Psoas muscle (tissue), 8 donors: ENCODE data around the gene IGF1R. TPM values are rescaled to one million over a fixed set of nuclear protein-coding genes. Genes with fewer than 3 reads are reported as not detected.
A peak's percentile ranks its signal among the peaks of the same experiment; 100 is the strongest.

ENCODE experiments used
- ATAC-seq, 4 donors: fragments of 200-7000 bp; cut with Tn5 transposase; one replicate each; pipeline ENCODE4 v1.9.1; 2020; ENCODE audit warnings: moderate library complexity in 3 of 4, mild to moderate bottlenecking in 2 of 4
- DNase-seq, 2 donors: peaks; one replicate each; pipeline ENCODE4 v3.0.0-alpha.2; 2020
- H3K27ac ChIP-seq: fragments of 200-600 bp; one replicate; pipeline ENCODE4 v1.8.0; 2022
- H3K27me3 ChIP-seq, 3 donors: fragments of 200-600 bp in 1 of 3; one replicate each; pipeline versions ENCODE4 v1.6.1 to v1.8.0; 2013 to 2022; ENCODE audit warnings: low read length in 2 of 3, mild to moderate bottlenecking in 2 of 3, moderate library complexity in 1 of 3; ENCODE audit not compliant: insufficient read depth in 3 of 3
- H3K36me3 ChIP-seq, 2 donors: fragments of 200-600 bp in 1 of 2; one replicate each; pipeline versions ENCODE4 v1.6.1 to v1.8.0; 2013 to 2022; ENCODE audit warnings: low read depth in 1 of 2, mild to moderate bottlenecking in 1 of 2, moderate library complexity in 1 of 2; ENCODE audit not compliant: insufficient read depth in 1 of 2
- H3K4me1 ChIP-seq: fragments of 200-600 bp; one replicate; pipeline ENCODE4 v1.8.0; 2022
- H3K4me3 ChIP-seq: fragments of 200-600 bp; one replicate; pipeline ENCODE4 v1.8.0; 2022; ENCODE audit warnings: mild to moderate bottlenecking
- H3K9me3 ChIP-seq: fragments of 200-600 bp; one replicate; pipeline ENCODE4 v1.8.0; 2022
- WGBS, 3 donors: extraction: QIAGEN DNeasy Blood & Tissue Kit; methylation state at CpG; one replicate each; pipeline versions ENCODE4 v1.1.6 to v1.1.7; 2013; 5-methylcytosine and 5-hydroxymethylcytosine counted together
- intact Hi-C, 2 donors: fragments of 100-400 bp; cut with DNase I; formaldehyde crosslinking; loops; one replicate each; pipeline versions ENCODE4 v1.11.0 to v1.14.2; 2022
- polyA plus RNA-seq, 3 donors: library from polyadenylated mRNA; stranded (reverse); fragments of 200-250 nt; gene quantifications; one replicate each; pipeline ENCODE4 v1.2.3, GENCODE V29; 2013
- total RNA-seq, 4 donors: library from RNA; stranded (reverse); fragmentation: NEBNext Ultra II Directional in 2 of 4; extraction: Animal tissue kit (Norgen Biotek cat#: 25700) in 2 of 4; gene quantifications; one replicate each; pipeline versions ENCODE4 v1.2.1 to v1.2.4, GENCODE V29; 2021 to 2023
- TF ChIP-seq, protein P1 (sequence below): fragments of 200-600 bp; IDR thresholded peaks from one replicate; pipeline ENCODE4 v1.8.0; 2022; ENCODE audit warnings: antibody characterized with exemption
- donor health status: healthy with polysubstance abuse.
- donor health status: DM: no; HTN: no; CAD: no; lungs with moderate emphysema.
- donor health status: Bipolar disorder and iron deficiency.
- donor health status: healthy.
- donor health status: DM: yes; HTN: yes; CAD: no.
- donor health status: DM: no; HTN: no; CAD: no.
- donor health status: DM: no; HTN: no; CAD: no.
- donor health status: DM: yes; HTN: yes; CAD: no.

IGF1R gene
- total and polyA plus RNA-seq, 7 donors, result 2.1 to 20.4 (median 12.0) TPM

DNA sequence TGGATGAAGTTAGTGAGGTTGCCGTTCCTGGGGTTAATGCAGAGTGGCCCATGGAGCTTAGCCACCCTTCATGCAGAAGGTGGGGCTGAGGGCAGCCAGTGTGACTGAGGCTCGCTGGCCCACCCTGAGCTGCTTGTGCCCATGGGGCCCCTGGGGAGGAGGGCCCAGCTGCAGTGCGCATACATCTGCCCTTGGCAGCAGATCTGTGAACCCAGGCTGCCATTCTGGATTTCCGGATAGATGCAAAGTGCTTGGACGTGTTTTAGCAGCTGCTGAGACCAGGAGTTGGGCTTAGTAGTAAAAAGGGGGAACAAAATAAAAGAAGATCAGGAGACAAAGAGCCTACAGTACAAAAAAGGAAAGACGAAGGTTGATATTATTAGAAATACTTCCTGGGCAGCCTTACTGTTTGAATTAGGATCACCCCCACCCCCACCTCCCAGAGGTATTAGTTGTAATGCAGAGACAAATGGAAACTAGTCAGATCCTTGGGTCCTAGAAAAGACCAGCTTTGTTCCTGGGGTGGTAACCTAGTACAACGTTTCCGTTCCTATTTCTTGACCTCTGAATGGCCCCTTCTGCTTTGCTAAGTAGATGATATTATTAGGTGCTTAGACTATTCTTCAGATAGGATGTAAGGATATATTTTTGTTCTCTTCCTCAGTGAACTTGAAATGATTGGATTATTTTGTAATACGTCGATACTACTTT is 70.2 kb downstream of the IGF1R start:
- Histone ChIP-seq H3K27me3 (no peaks in the 10 kb centered on the region), H3K4me3 (no peak overlapping the region), H3K36me3 (no peaks in the 10 kb centered on the region), H3K4me1 (peaks cover 54% of the 10 kb centered on the region), H3K27ac (peak overlapping the region; percentile 60), H3K9me3 (no peaks in the 10 kb centered on the region)
- peak in 3 of 4 donors; percentile 44 to 64 (median 54) for ATAC-seq
- TF ChIP-seq, protein P1, sequence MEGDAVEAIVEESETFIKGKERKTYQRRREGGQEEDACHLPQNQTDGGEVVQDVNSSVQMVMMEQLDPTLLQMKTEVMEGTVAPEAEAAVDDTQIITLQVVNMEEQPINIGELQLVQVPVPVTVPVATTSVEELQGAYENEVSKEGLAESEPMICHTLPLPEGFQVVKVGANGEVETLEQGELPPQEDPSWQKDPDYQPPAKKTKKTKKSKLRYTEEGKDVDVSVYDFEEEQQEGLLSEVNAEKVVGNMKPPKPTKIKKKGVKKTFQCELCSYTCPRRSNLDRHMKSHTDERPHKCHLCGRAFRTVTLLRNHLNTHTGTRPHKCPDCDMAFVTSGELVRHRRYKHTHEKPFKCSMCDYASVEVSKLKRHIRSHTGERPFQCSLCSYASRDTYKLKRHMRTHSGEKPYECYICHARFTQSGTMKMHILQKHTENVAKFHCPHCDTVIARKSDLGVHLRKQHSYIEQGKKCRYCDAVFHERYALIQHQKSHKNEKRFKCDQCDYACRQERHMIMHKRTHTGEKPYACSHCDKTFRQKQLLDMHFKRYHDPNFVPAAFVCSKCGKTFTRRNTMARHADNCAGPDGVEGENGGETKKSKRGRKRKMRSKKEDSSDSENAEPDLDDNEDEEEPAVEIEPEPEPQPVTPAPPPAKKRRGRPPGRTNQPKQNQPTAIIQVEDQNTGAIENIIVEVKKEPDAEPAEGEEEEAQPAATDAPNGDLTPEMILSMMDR, result no peak
- no peak for DNase-seq
- 24 to 38% (median 27%) methylated on average over 10 of the region's 10 CpGs for WGBS, 3 donors
- intact Hi-C loops, result no loop called here

DNA sequence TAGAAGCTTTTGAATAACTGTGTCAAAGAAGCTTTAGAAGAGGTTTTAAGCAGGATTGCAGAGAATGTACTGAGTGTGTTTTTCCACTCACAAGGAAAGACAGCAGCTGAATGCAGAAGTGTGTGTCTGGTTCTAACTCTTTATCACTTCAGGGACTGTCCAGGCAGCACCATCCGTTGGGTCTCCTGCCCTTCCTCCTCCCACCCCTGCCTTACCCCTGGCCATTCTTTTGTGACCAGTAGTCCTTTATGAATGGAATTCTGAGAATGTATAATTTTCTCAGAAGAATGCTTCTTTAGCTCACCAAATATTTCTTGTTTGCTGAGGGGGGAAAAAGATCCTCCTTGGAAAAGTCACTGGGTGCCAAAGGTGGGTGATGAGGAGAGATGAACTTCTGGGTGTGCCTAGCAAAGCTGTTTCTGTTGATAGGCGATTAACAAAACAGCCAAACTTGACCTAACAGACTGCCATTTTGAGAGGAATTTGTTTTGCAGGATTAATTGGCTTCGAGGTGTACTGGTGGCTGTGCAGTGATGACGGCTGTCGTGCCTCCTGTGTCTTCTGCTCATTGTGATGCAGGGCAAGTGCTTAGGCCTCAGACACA is 70.9 kb downstream of the IGF1R start:
- no peaks in the 10 kb centered on the region for H3K36me3 ChIP-seq
- ATAC-seq, result peak in 3 of 4 donors; percentile 13 to 25 (median 22)
- peaks cover 50% of the 10 kb centered on the region for H3K4me1 ChIP-seq
- H3K9me3 ChIP-seq, result no peaks in the 10 kb centered on the region
- H3K27me3 ChIP-seq, result no peaks in the 10 kb centered on the region
- no peak overlapping the region for H3K4me3 ChIP-seq
- TF ChIP-seq, protein P1, result no peak
- peak overlapping the region; percentile 60 for H3K27ac ChIP-seq
- intact Hi-C loops, result no loop called here
- no peak for DNase-seq
- WGBS, 3 donors, result 62 to 88% (median 69%) methylated on average over 5 of the region's 5 CpGs

DNA sequence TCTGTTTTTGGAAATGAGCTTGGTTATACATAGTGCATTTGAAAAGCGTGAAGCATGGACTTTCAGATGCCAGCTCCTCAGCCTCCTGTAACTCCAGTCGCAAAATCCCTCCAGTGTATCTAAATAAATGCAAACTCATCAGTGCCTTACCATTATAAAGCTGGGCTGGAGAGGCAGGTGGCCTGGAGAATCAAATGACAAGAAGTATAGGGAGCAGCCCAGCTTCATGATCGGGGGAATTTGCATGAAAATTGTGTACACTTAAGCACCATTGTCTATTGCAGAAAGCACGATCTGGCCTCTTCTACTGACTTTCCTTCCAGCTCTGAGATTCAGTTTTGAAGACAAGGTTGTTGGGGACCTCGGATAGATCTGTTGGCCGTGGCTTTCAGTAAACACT is 71.7 kb downstream of the IGF1R start:
- Histone ChIP-seq H3K4me3 (no peak overlapping the region), H3K27me3 (no peaks in the 10 kb centered on the region), H3K36me3 (no peaks in the 10 kb centered on the region), H3K27ac (no peak overlapping the region), H3K4me1 (peaks cover 42% of the 10 kb centered on the region), H3K9me3 (no peaks in the 10 kb centered on the region)
- ATAC-seq, result no peak
- TF ChIP-seq, protein P1, result no peak
- DNase-seq, result no peak
- WGBS, 3 donors, result 69 to 94% (median 70%) methylated on average over 6 of the region's 6 CpGs
- intact Hi-C loops, result loop anchor here in 1 of 2 donors (5.0 kb wide), 1 partner anchor 42 kb away; no protein-coding TSS in a partner anchor

DNA sequence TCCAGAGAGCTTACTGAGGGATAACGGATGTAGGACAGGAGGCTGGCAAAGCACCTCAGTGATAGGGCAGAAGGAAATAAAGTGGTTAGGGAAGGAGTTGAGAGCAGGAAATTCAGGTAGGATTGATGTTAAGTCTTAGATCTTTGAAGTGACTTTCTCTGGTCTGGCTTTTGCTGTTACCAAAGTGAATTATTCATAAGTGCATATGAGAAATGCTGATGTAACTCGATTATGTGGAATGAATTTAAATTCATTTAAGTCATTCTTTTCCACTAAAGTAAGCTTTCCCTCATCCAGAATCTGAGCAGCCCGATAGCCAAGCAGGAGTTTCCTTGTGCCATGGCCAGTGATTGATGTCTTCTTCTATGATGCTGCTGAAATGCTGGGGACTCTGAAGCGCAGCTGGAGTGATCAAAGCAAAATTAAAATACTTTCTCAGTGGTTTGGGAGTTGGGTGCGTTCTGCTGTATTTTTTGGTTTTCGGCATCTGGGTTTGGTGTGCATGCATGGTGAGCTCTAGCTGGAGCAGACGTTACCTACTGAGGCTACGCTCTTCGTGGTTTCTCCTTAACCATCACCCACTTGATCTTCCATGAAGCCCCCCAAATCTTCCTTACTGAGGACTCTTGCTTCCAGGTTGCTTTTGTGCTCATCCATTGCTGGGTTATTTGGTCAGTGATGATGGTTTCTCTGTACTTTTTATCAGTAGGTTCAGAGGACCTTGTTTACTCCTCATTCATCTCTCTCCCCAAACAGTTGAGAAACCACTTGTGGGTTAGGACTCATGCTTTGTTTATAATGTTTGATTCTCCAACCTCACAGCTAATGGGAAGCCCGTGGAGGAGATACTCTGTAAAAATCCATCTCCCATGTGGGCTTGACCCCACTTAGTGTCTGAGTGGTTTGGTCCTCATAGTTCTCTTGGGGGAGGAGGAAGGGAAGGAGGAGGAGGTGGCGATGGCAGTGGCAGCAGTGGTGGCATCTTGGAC is 72.5 kb downstream of the IGF1R start:
- no peak overlapping the region for H3K4me3 ChIP-seq
- H3K36me3 ChIP-seq, result no peaks in the 10 kb centered on the region
- ATAC-seq (no peak), DNase-seq (no peak)
- no peaks in the 10 kb centered on the region for H3K9me3 ChIP-seq
- peaks cover 34% of the 10 kb centered on the region for H3K4me1 ChIP-seq
- WGBS, 3 donors, result 91 to 96% (median 96%) methylated on average over 11 of the region's 11 CpGs
- intact Hi-C loops, result loop anchor here in 1 of 2 donors (5.0 kb wide), 1 partner anchor 41 kb away; no protein-coding TSS in a partner anchor
- no peaks in the 10 kb centered on the region for H3K27me3 ChIP-seq
- H3K27ac ChIP-seq, result no peak overlapping the region
- TF ChIP-seq, protein P1, result no peak
